ENCODE results near the gene CERS1.

The CERS1 gene

GRCh38 chr19:18848878-18849661 lies 46.9 kb downstream of the CERS1 start:
- Histone ChIP-seq H3F3A (ENCODE audit: insufficient read depth, low read length) (no peaks in the 10 kb centered on the region), H4K20me1 (ENCODE audit: insufficient read depth, low read length) (no peaks in the 10 kb centered on the region), H3K4me3 (ENCODE audit: low read depth, low read length, poor library complexity, severe bottlenecking) (no peak overlapping the region), H3K36me3 (ENCODE audit: insufficient read depth, low read length) (peaks cover 81% of the 10 kb centered on the region), H3K9me2 (ENCODE audit: low read depth, low read length) (no peaks in the 10 kb centered on the region), H3K27ac (ENCODE audit: low read depth, low read length, poor library complexity, severe bottlenecking) (peak overlapping the region; percentile 34), H3K9ac (ENCODE audit: low read length) (no peak overlapping the region; the same call in 1 of the 2 replicates), H3K4me2 (ENCODE audit: low read length) (no peak overlapping the region; the same call in 1 of the 2 replicates), H2AFZ (ENCODE audit: low read length) (no peak overlapping the region), H3K79me2 (ENCODE audit: insufficient read depth, low read length) (peaks cover 25% of the 10 kb centered on the region), H3K4me1 (ENCODE audit: insufficient read depth, low read length, severe bottlenecking) (peaks cover 46% of the 10 kb centered on the region), H3K27me3 (ENCODE audit: insufficient read depth, low read length) (no peaks in the 10 kb centered on the region), H3K9me3 (ENCODE audit: low read length) (no peaks in the 10 kb centered on the region)
- no peak for TF ChIP-seq CTCF (IDR thresholded peaks at IDR 0.05; ENCODE audit: low read length)
- TF ChIP-seq EZH2 (IDR thresholded peaks at IDR 0.05; ENCODE audit: borderline replicate concordance, low read length) = no peak

GRCh38 chr19:18847549-18848463 lies 48.2 kb downstream of the CERS1 start:
- peak overlapping the region; percentile 17; the same call in 1 of the 2 replicates for H3K9ac ChIP-seq (ENCODE audit: low read length)
- no peak overlapping the region for H3K4me3 ChIP-seq (ENCODE audit: low read depth, low read length, poor library complexity, severe bottlenecking)
- no peak overlapping the region for H3K4me2 ChIP-seq (ENCODE audit: low read length)
- no peaks in the 10 kb centered on the region for H3K9me2 ChIP-seq (ENCODE audit: low read depth, low read length)
- H3K27me3 ChIP-seq (ENCODE audit: insufficient read depth, low read length) = no peaks in the 10 kb centered on the region
- peaks cover 69% of the 10 kb centered on the region for H3K36me3 ChIP-seq (ENCODE audit: insufficient read depth, low read length)
- H3K9me3 ChIP-seq (ENCODE audit: low read length) = no peaks in the 10 kb centered on the region
- TF ChIP-seq EZH2 (IDR thresholded peaks at IDR 0.05; ENCODE audit: borderline replicate concordance, low read length) (no peak), CTCF (IDR thresholded peaks at IDR 0.05; ENCODE audit: low read length) (peak; percentile 28; the same call in 1 of the 2 replicates)
- no peak overlapping the region for H2AFZ ChIP-seq (ENCODE audit: low read length)
- peaks cover 59% of the 10 kb centered on the region for H3K4me1 ChIP-seq (ENCODE audit: insufficient read depth, low read length, severe bottlenecking)
- H3K27ac ChIP-seq (ENCODE audit: low read depth, low read length, poor library complexity, severe bottlenecking) = peak overlapping the region; percentile 34
- peaks cover 38% of the 10 kb centered on the region for H3K79me2 ChIP-seq (ENCODE audit: insufficient read depth, low read length)
- H4K20me1 ChIP-seq (ENCODE audit: insufficient read depth, low read length) = no peaks in the 10 kb centered on the region
- H3F3A ChIP-seq (ENCODE audit: insufficient read depth, low read length) = no peaks in the 10 kb centered on the region

GRCh38 chr19:18846862-18847548 lies 49.0 kb downstream of the CERS1 start:
- Histone ChIP-seq H3K79me2 (ENCODE audit: insufficient read depth, low read length) (peaks cover 46% of the 10 kb centered on the region), H3K4me3 (ENCODE audit: low read depth, low read length, poor library complexity, severe bottlenecking) (no peak overlapping the region), H3K27me3 (ENCODE audit: insufficient read depth, low read length) (no peaks in the 10 kb centered on the region), H3K4me2 (ENCODE audit: low read length) (0 out of 2 replicates have a peak overlapping the region, but pooled peaks have one; percentile 4), H3K9me3 (ENCODE audit: low read length) (no peaks in the 10 kb centered on the region), H3K9ac (ENCODE audit: low read length) (no peak overlapping the region), H3K27ac (ENCODE audit: low read depth, low read length, poor library complexity, severe bottlenecking) (peak overlapping the region; percentile 5), H3F3A (ENCODE audit: insufficient read depth, low read length) (no peaks in the 10 kb centered on the region), H3K4me1 (ENCODE audit: insufficient read depth, low read length, severe bottlenecking) (peaks cover 67% of the 10 kb centered on the region), H3K9me2 (ENCODE audit: low read depth, low read length) (no peaks in the 10 kb centered on the region), H2AFZ (ENCODE audit: low read length) (no peak overlapping the region), H3K36me3 (ENCODE audit: insufficient read depth, low read length) (peaks cover 61% of the 10 kb centered on the region), H4K20me1 (ENCODE audit: insufficient read depth, low read length) (no peaks in the 10 kb centered on the region)
- TF ChIP-seq CTCF (IDR thresholded peaks at IDR 0.05; ENCODE audit: low read length) = peak; percentile 88
- TF ChIP-seq EZH2 (IDR thresholded peaks at IDR 0.05; ENCODE audit: borderline replicate concordance, low read length) = no peak

All from OCI-LY1 (cell line).